Measurements from ENCODE around the gene ZBTB42. TPM values are rescaled to one million over a fixed set of nuclear protein-coding genes. Genes with fewer than 3 reads are reported as not detected.

The ZBTB42 gene
- total RNA-seq, 1 donor from 2014 or later = 23.5 TPM

GRCh38 chr14:104845834-104846441, 45.0 kb downstream of the ZBTB42 start:
- Histone ChIP-seq H3K36me3 (no peaks in the 10 kb centered on the region), H3K4me1 (peaks cover 0 to 14% of the 10 kb centered on the region in 2 donors), H3K27ac (no peak overlapping the region), H3K4me3 (no peak overlapping the region), H3K9me3 (no peaks in the 10 kb centered on the region), H3K27me3 (no peaks in the 10 kb centered on the region)
- no peak for TF ChIP-seq CTCF (IDR thresholded peaks at IDR 0.05)
- no peak for DNase-seq (ENCODE audit: low spot score in 2 of 2)
- intact Hi-C loops (cut with DNase I) = no loop called here

GRCh38 chr14:104852280-104852663, 51.4 kb downstream of the ZBTB42 start:
- peaks cover 3% of the 10 kb centered on the region for H3K27me3 ChIP-seq
- intact Hi-C loops (cut with DNase I) = no loop called here
- no peak overlapping the region for H3K27ac ChIP-seq
- no peaks in the 10 kb centered on the region for H3K4me1 ChIP-seq
- DNase-seq (ENCODE audit: low spot score in 2 of 2) = no peak
- no peak overlapping the region for H3K4me3 ChIP-seq
- H3K36me3 ChIP-seq = no peaks in the 10 kb centered on the region
- no peaks in the 10 kb centered on the region for H3K9me3 ChIP-seq
- TF ChIP-seq CTCF (IDR thresholded peaks at IDR 0.05) = no peak

Other genes starting within 250 kb of the ZBTB42 start
- gene C14orf180, start 221.3 kb upstream of the ZBTB42 start, total RNA-seq = 0.21 TPM
- gene TMEM179, start 196.3 kb upstream of the ZBTB42 start, total RNA-seq = not detected
- 249 TPM for gene INF2, start 111.5 kb upstream of the ZBTB42 start, total RNA-seq
- 30.2 TPM for gene ADSS1, start 76.9 kb upstream of the ZBTB42 start, total RNA-seq
- 410 TPM for gene SIVA1, start 48.0 kb upstream of the ZBTB42 start, total RNA-seq
- 112 TPM for gene AKT1, start 5.4 kb upstream of the ZBTB42 start, total RNA-seq
- 39.1 TPM for gene CEP170B, start 64.2 kb downstream of the ZBTB42 start, total RNA-seq
- not detected for gene PLD4, start 123.8 kb downstream of the ZBTB42 start, total RNA-seq
- gene AHNAK2, start 177.3 kb downstream of the ZBTB42 start, total RNA-seq = 35.5 TPM
- gene CLBA1, start 184.7 kb downstream of the ZBTB42 start, total RNA-seq = 18.1 TPM
- gene CDCA4, start 220.0 kb downstream of the ZBTB42 start, total RNA-seq = 2.3 TPM